Measurements from ENCODE around the gene TMEM163.
"Not testable (repeated sequence)": the region's sequence is repeated elsewhere in the genome, so short reads cannot be mapped to it uniquely, and the experiment has no call there.

GRCh38 chr2:134723742-134724141, 4.9 kb upstream of the TMEM163 start:
- not testable (repeated sequence) for TF ChIP-seq POLR2A (IDR thresholded peaks at IDR 0.05; ENCODE audit: extremely low read depth, insufficient read length)
- TF ChIP-seq, protein P1, sequence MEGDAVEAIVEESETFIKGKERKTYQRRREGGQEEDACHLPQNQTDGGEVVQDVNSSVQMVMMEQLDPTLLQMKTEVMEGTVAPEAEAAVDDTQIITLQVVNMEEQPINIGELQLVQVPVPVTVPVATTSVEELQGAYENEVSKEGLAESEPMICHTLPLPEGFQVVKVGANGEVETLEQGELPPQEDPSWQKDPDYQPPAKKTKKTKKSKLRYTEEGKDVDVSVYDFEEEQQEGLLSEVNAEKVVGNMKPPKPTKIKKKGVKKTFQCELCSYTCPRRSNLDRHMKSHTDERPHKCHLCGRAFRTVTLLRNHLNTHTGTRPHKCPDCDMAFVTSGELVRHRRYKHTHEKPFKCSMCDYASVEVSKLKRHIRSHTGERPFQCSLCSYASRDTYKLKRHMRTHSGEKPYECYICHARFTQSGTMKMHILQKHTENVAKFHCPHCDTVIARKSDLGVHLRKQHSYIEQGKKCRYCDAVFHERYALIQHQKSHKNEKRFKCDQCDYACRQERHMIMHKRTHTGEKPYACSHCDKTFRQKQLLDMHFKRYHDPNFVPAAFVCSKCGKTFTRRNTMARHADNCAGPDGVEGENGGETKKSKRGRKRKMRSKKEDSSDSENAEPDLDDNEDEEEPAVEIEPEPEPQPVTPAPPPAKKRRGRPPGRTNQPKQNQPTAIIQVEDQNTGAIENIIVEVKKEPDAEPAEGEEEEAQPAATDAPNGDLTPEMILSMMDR (IDR thresholded peaks at IDR 0.05; ENCODE audit: low read depth, low read length), result not testable (repeated sequence)

All from NB4 (cell line).